ENCODE results near the gene LGALS9. TPM values are rescaled to one million over a fixed set of nuclear protein-coding genes. Genes with fewer than 3 reads are reported as not detected.
"Not testable (repeated sequence)": the region's sequence is repeated elsewhere in the genome, so short reads cannot be mapped to it uniquely, and the experiment has no call there.

The LGALS9 gene
- total RNA-seq, 1 donor from 2014 or later: 46.4 TPM

DNA sequence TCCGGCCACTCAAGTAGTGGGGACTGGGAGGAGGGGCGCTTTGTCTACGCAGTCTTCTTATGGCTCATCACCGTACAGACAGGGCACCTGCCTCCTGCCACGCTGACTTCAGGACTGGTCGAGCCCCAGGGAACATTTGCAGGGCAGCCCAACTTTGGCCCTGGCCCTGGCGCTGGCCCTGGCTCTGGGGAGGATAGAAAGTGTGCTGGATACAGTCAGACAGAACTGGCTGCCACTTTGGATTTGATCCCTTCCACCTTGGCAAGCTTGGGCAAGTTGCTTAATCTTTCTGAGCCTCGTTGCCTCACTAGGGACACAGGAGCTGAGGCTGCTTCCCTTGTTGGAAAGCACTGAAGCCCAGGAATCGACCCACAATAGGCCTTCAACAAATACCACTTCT, 13.6 kb downstream of the LGALS9 start:
- H3K27me3 Mint-ChIP-seq: no peaks in the 10 kb centered on the region

DNA sequence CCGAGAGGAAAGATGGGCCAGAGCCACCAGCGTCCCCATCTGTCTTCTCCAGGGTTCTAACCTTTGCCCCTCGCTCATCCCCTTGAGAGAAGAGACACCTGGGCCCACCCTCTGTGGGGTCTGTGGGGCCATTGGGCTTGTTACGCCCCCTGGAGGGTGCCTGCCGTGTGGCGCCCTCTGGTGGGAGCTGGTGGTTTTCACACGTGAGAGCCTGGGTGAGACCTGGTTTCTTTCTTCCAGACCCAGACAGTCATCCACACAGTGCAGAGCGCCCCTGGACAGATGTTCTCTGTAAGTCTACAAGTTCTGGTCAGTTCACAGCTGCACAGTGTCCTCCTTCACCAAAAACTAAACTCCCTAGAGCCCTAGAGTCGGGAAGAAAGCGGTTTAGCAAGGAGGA, 14.6 kb downstream of the LGALS9 start:
- H3K4me3 Mint-ChIP-seq; DNase-seq; H3K27me3 Mint-ChIP-seq; H3K9me3 Mint-ChIP-seq; intact Hi-C loops (cut with micrococcal nuclease); H3K4me1 Mint-ChIP-seq; H3K27ac Mint-ChIP-seq: not testable (repeated sequence)
- H3K36me3 Mint-ChIP-seq (ENCODE audit: low read depth): peaks cover 31% of the 10 kb centered on the region

More for the DNA sequence above, 13.6 kb downstream of the LGALS9 start:
- Mint-ChIP-seq H3K27ac (no peak overlapping the region), H3K4me3 (no peak overlapping the region), H3K4me1 (peaks cover 4% of the 10 kb centered on the region), H3K9me3 (no peaks in the 10 kb centered on the region), H3K36me3 (ENCODE audit: low read depth) (peaks cover 36% of the 10 kb centered on the region)
- no peak for DNase-seq
- intact Hi-C loops (cut with micrococcal nuclease): no loop called here

DNA sequence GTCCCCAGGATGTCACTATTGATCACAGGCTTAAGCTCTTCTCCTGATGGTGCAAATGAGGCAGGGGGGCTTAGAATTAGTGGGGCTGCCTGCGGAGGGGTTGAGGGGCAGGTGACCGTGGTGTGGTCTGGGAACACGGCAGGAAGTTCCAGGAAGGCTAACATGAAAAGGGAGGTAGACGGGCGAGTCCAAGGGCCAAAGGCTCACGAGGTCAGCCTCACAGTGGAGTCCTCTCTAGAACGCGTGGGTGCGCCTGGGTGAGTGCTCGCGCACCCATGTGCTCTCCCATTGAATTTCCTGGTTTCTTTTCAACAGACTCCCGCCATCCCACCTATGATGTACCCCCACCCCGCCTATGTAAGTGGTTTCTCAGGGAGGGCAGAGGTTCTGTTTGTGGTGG, 15.2 kb downstream of the LGALS9 start:
- peaks cover 26% of the 10 kb centered on the region for H3K36me3 Mint-ChIP-seq (ENCODE audit: low read depth)
- peaks cover 4% of the 10 kb centered on the region for H3K4me1 Mint-ChIP-seq
- H3K27ac Mint-ChIP-seq: no peak overlapping the region
- no peak for DNase-seq
- no peaks in the 10 kb centered on the region for H3K9me3 Mint-ChIP-seq
- no peaks in the 10 kb centered on the region for H3K27me3 Mint-ChIP-seq
- intact Hi-C loops (cut with micrococcal nuclease): no loop called here
- no peak overlapping the region for H3K4me3 Mint-ChIP-seq

DNA sequence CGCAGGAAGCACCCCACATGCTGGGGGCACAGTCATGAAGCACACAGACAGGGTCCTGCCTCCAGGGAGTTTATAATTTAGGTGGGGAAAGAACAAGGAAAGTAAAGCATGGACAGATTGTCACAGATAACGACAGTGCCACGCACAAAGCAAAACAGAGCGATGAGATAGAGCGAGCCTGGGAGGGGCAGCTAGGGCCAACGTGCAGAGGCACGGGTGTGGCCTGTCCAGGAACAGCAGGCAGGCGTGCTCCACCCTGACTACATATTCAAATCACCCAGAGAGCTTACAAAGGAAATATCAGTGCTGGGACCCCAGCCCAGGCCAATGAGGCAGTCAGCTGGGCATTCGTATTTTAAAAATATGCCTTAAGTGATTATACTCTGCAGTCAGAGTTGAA, 16.8 kb downstream of the LGALS9 start:
- no peak overlapping the region for H3K27ac Mint-ChIP-seq

DNA sequence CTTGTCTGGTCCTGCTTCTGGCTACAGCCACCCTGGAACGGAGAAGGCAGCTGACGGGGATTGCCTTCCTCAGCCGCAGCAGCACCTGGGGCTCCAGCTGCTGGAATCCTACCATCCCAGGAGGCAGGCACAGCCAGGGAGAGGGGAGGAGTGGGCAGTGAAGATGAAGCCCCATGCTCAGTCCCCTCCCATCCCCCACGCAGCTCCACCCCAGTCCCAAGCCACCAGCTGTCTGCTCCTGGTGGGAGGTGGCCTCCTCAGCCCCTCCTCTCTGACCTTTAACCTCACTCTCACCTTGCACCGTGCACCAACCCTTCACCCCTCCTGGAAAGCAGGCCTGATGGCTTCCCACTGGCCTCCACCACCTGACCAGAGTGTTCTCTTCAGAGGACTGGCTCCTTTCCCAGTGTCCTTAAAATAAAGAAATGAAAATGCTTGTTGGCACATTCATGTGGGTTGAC, 18.2 kb downstream of the LGALS9 start:
- DNase-seq; H3K4me1 Mint-ChIP-seq; H3K27ac Mint-ChIP-seq; H3K4me3 Mint-ChIP-seq; H3K27me3 Mint-ChIP-seq; H3K9me3 Mint-ChIP-seq; intact Hi-C loops (cut with micrococcal nuclease): not testable (repeated sequence)
- H3K36me3 Mint-ChIP-seq (ENCODE audit: low read depth): peaks cover 16% of the 10 kb centered on the region

More for the DNA sequence above, 16.8 kb downstream of the LGALS9 start:
- Mint-ChIP-seq H3K36me3 (ENCODE audit: low read depth) (peaks cover 23% of the 10 kb centered on the region), H3K4me3 (no peak overlapping the region), H3K9me3 (no peaks in the 10 kb centered on the region), H3K27me3 (no peaks in the 10 kb centered on the region), H3K4me1 (peaks cover 8% of the 10 kb centered on the region)
- intact Hi-C loops (cut with micrococcal nuclease): no loop called here
- no peak for DNase-seq

- no peaks in the 10 kb centered on the region for H3K9me3 Mint-ChIP-seq
These were observed 18.9 kb downstream of the LGALS9 start for GRCh38 chr17:27649929-27650328.

GRCh38 chr17:27650836-27651235, 19.8 kb downstream of the LGALS9 start:
- Mint-ChIP-seq H3K36me3 (ENCODE audit: low read depth) (peaks cover 12% of the 10 kb centered on the region), H3K9me3 (no peaks in the 10 kb centered on the region), H3K4me3 (no peak overlapping the region), H3K4me1 (peaks cover 11% of the 10 kb centered on the region), H3K27me3 (no peaks in the 10 kb centered on the region), H3K27ac (no peak overlapping the region)
- DNase-seq: no peak
- intact Hi-C loops (cut with micrococcal nuclease): loop anchor here (1.0 kb wide), 3 partner anchors 48 to 415 kb away; no protein-coding TSS in a partner anchor

More at GRCh38 chr17:27649929-27650328, 18.9 kb downstream of the LGALS9 start:
- Mint-ChIP-seq H3K4me3 (no peak overlapping the region), H3K27me3 (no peaks in the 10 kb centered on the region), H3K36me3 (ENCODE audit: low read depth) (peaks cover 14% of the 10 kb centered on the region), H3K27ac (peak overlapping the region; percentile 36), H3K4me1 (peaks cover 11% of the 10 kb centered on the region)
- intact Hi-C loops (cut with micrococcal nuclease): no loop called here
- DNase-seq: no peak

- DNase-seq: peak; percentile 92
- peaks cover 11% of the 10 kb centered on the region for H3K36me3 Mint-ChIP-seq (ENCODE audit: low read depth)
- H3K27me3 Mint-ChIP-seq: no peaks in the 10 kb centered on the region
- H3K9me3 Mint-ChIP-seq: no peaks in the 10 kb centered on the region
- peaks cover 11% of the 10 kb centered on the region for H3K4me1 Mint-ChIP-seq
- H3K4me3 Mint-ChIP-seq: no peak overlapping the region
- intact Hi-C loops (cut with micrococcal nuclease): loop anchor here (1.0 kb wide), 3 partner anchors 48 to 415 kb away; no protein-coding TSS in a partner anchor
- H3K27ac Mint-ChIP-seq: no peak overlapping the region
These were observed 20.7 kb downstream of the LGALS9 start for GRCh38 chr17:27651411-27652345.

GRCh38 chr17:27653449-27653971, 22.5 kb downstream of the LGALS9 start:
- H3K9me3 Mint-ChIP-seq; H3K4me1 Mint-ChIP-seq; H3K4me3 Mint-ChIP-seq; intact Hi-C loops (cut with micrococcal nuclease); H3K27me3 Mint-ChIP-seq; DNase-seq; H3K36me3 Mint-ChIP-seq (ENCODE audit: low read depth); H3K27ac Mint-ChIP-seq: not testable (repeated sequence)

GRCh38 chr17:27654136-27654535, 23.1 kb downstream of the LGALS9 start:
- no peak overlapping the region for H3K27ac Mint-ChIP-seq
- H3K4me1 Mint-ChIP-seq: peaks cover 9% of the 10 kb centered on the region
- no peak overlapping the region for H3K4me3 Mint-ChIP-seq
- H3K9me3 Mint-ChIP-seq: no peaks in the 10 kb centered on the region
- no peak for DNase-seq
- no peaks in the 10 kb centered on the region for H3K27me3 Mint-ChIP-seq
- intact Hi-C loops (cut with micrococcal nuclease): loop anchor here (2.0 kb wide), 1 partner anchor 227 kb away; no protein-coding TSS in a partner anchor
- H3K36me3 Mint-ChIP-seq (ENCODE audit: low read depth): peaks cover 4% of the 10 kb centered on the region

- Mint-ChIP-seq H3K27ac (peak overlapping the region; percentile 51), H3K4me1 (peaks cover 9% of the 10 kb centered on the region), H3K9me3 (no peaks in the 10 kb centered on the region), H3K36me3 (ENCODE audit: low read depth) (no peaks in the 10 kb centered on the region), H3K27me3 (no peaks in the 10 kb centered on the region), H3K4me3 (no peak overlapping the region)
- intact Hi-C loops (cut with micrococcal nuclease): loop anchor here (2.0 kb wide), 1 partner anchor 226 kb away; no protein-coding TSS in a partner anchor
- DNase-seq: peak; percentile 90
These were observed 23.9 kb downstream of the LGALS9 start for GRCh38 chr17:27654654-27655524.

- not testable (repeated sequence) for H3K36me3 Mint-ChIP-seq (ENCODE audit: low read depth); H3K4me1 Mint-ChIP-seq; H3K4me3 Mint-ChIP-seq; H3K9me3 Mint-ChIP-seq; H3K27ac Mint-ChIP-seq; H3K27me3 Mint-ChIP-seq; DNase-seq
- intact Hi-C loops (cut with micrococcal nuclease): loop anchor here (2.0 kb wide), 1 partner anchor 225 kb away; no protein-coding TSS in a partner anchor
These were observed 24.6 kb downstream of the LGALS9 start for GRCh38 chr17:27655525-27656111.

GRCh38 chr17:27656620-27657019, 25.6 kb downstream of the LGALS9 start:
- H3K27me3 Mint-ChIP-seq; H3K4me3 Mint-ChIP-seq; intact Hi-C loops (cut with micrococcal nuclease); DNase-seq; H3K4me1 Mint-ChIP-seq; H3K9me3 Mint-ChIP-seq; H3K36me3 Mint-ChIP-seq (ENCODE audit: low read depth); H3K27ac Mint-ChIP-seq: not testable (repeated sequence)

Data from activated CD4-positive, alpha-beta T cell treated with anti-CD3 and anti-CD28 coated beads, Interleukin-2, amount 10 ng/mL, durations not matched to agents 24 days and 14 days (primary cell).